ENCODE measurements around the gene EEF1A2.

EEF1A2 gene

GRCh38 chr20:63452821-63453523 is 45.9 kb downstream of the EEF1A2 start:
- DNase-seq (ENCODE audit: low read depth, low spot score): no peak

GRCh38 chr20:63452341-63452740 is 46.5 kb downstream of the EEF1A2 start:
- DNase-seq (ENCODE audit: low read depth, low spot score): no peak

- DNase-seq (ENCODE audit: low read depth, low spot score): no peak
Observed at GRCh38 chr20:63451821-63452220, 47.1 kb downstream of the EEF1A2 start.

- DNase-seq (ENCODE audit: low read depth, low spot score): no peak
Observed at GRCh38 chr20:63449796-63450730, 48.8 kb downstream of the EEF1A2 start.

- no peak for DNase-seq (ENCODE audit: low read depth, low spot score)
Observed at GRCh38 chr20:63449025-63449424, 49.9 kb downstream of the EEF1A2 start.

GRCh38 chr20:63448031-63448430 is 50.9 kb downstream of the EEF1A2 start:
- no peak for DNase-seq (ENCODE audit: low read depth, low spot score)

- no peak for DNase-seq (ENCODE audit: low read depth, low spot score)
Observed at GRCh38 chr20:63447320-63447719, 51.6 kb downstream of the EEF1A2 start.

- DNase-seq (ENCODE audit: low read depth, low spot score): no peak
Observed at GRCh38 chr20:63446216-63447024, 52.5 kb downstream of the EEF1A2 start.

- DNase-seq (ENCODE audit: low read depth, low spot score): no peak
Observed at GRCh38 chr20:63445075-63445734, 53.7 kb downstream of the EEF1A2 start.

GRCh38 chr20:63444548-63444947 is 54.3 kb downstream of the EEF1A2 start:
- no peak for DNase-seq (ENCODE audit: low read depth, low spot score)

- DNase-seq (ENCODE audit: low read depth, low spot score): no peak
Observed at GRCh38 chr20:63443606-63444395, 55.1 kb downstream of the EEF1A2 start.

GRCh38 chr20:63442100-63442493 is 56.8 kb downstream of the EEF1A2 start:
- peak; percentile 64 for DNase-seq (ENCODE audit: low read depth, low spot score)

- DNase-seq (ENCODE audit: low read depth, low spot score): no peak
Observed at GRCh38 chr20:63441136-63442099, 57.5 kb downstream of the EEF1A2 start.

GRCh38 chr20:63440366-63440955 is 58.4 kb downstream of the EEF1A2 start:
- no peak for DNase-seq (ENCODE audit: low read depth, low spot score)

GRCh38 chr20:63439866-63440265 is 59.0 kb downstream of the EEF1A2 start:
- DNase-seq (ENCODE audit: low read depth, low spot score): no peak

GRCh38 chr20:63438121-63438520 is 60.8 kb downstream of the EEF1A2 start:
- no peak for DNase-seq (ENCODE audit: low read depth, low spot score)
